ENCODE data around the gene DHRS3.
"Not testable (repeated sequence)": the region's sequence is repeated elsewhere in the genome, so short reads cannot be mapped to it uniquely, and the experiment has no call there.

DHRS3 gene

GRCh38 chr1:12564251-12564650, 53.8 kb downstream of the DHRS3 start:
- not testable (repeated sequence) for H3K4me1 ChIP-seq (ENCODE audit: control insufficient read depth, insufficient read depth, low read depth, low read length); H3K27me3 ChIP-seq (ENCODE audit: control insufficient read depth in 1 of 2, insufficient read depth in 1 of 2, low read length in 2 of 2); H4K8ac ChIP-seq (ENCODE audit: low read length); H3K4me2 ChIP-seq (ENCODE audit: low read length, poor library complexity, severe bottlenecking); DNase-seq; H3K4me3 ChIP-seq (ENCODE audit: insufficient read depth in 1 of 2, low read depth in 1 of 2, low read length in 2 of 2); H3K4ac ChIP-seq (ENCODE audit: low read depth in 1 of 2, low read length in 2 of 2); H3K14ac ChIP-seq (ENCODE audit: low read length in 2 of 2); H2BK120ac ChIP-seq (ENCODE audit: low read depth, low read length); H3K23ac ChIP-seq (ENCODE audit: low read length in 2 of 2); H4K91ac ChIP-seq (ENCODE audit: low read length); H3K79me1 ChIP-seq (replicated peaks; ENCODE audit: low read length, poor library complexity, severe bottlenecking); H2AFZ ChIP-seq (ENCODE audit: low read depth, low read length); H2BK5ac ChIP-seq (ENCODE audit: low read depth, low read length, poor library complexity, severe bottlenecking); H3K9ac ChIP-seq (ENCODE audit: low read length); H2BK12ac ChIP-seq (ENCODE audit: low read length in 2 of 2); H3K27ac ChIP-seq (ENCODE audit: low read length, poor library complexity, severe bottlenecking); H3K18ac ChIP-seq (ENCODE audit: low read depth in 1 of 2, low read length in 2 of 2); H2BK15ac ChIP-seq (ENCODE audit: low read depth, poor library complexity, severe bottlenecking); H2AK5ac ChIP-seq (ENCODE audit: low read length, severe bottlenecking)
- Histone ChIP-seq H3K9me3 (ENCODE audit: control insufficient read depth, low read length) (peaks cover 16% of the 10 kb centered on the region), H3K36me3 (ENCODE audit: control insufficient read depth in 1 of 2, insufficient read depth in 2 of 2, low read depth in 1 of 2, low read length in 2 of 2) (peaks cover 0 to 12% of the 10 kb centered on the region in 2 experiments)
- 95% methylated on average over 3 of the region's 3 CpGs for WGBS

DNA sequence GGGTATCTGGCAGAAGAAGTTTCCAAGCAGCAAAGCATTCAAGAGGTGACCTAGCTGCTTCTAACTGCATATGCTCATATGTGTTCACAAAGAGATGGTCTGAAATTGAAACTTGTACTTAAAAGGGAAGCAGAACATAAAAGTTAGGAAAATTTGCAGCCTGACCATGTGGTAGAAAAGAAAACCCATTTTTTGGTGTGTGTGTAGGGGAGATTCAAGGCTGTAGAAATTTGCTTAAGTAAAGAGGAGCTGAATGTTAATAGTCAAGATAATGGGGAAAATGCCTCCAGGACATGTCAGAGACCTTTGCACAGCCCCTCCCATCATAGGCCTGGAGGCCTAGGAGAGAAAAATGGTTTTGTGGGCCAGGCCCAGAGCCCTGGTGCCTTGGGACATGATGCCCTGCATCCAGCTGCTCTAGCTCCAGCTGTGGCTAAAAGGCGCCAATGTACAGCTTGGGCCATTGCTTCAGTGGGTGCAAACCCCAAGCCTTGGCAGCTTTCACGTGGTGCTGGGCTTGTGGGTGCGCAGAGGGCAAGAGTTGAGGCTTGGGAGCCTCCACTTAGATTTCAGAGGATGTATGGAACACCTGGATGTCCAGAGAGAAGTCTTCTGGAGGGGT, 54.9 kb downstream of the DHRS3 start:
- Histone ChIP-seq H3K4me2 (ENCODE audit: low read length, poor library complexity, severe bottlenecking) (no peak overlapping the region), H3K9ac (ENCODE audit: low read length) (no peak overlapping the region), H4K8ac (ENCODE audit: low read length) (no peak overlapping the region), H3K9me3 (ENCODE audit: control insufficient read depth, low read length) (peaks cover 16% of the 10 kb centered on the region), H3K27ac (ENCODE audit: low read length, poor library complexity, severe bottlenecking) (no peak overlapping the region), H3K18ac (ENCODE audit: low read depth in 1 of 2, low read length in 2 of 2) (no peak overlapping the region), H3K23ac (ENCODE audit: low read length in 2 of 2) (no peak overlapping the region), H2BK15ac (ENCODE audit: low read depth, poor library complexity, severe bottlenecking) (no peak overlapping the region), H2BK5ac (ENCODE audit: low read depth, low read length, poor library complexity, severe bottlenecking) (no peak overlapping the region), H3K14ac (ENCODE audit: low read length in 2 of 2) (no peak overlapping the region), H3K79me1 (replicated peaks; ENCODE audit: low read length, poor library complexity, severe bottlenecking) (no peaks in the 10 kb centered on the region), H2AFZ (ENCODE audit: low read depth, low read length) (no peak overlapping the region), H2AK5ac (ENCODE audit: low read length, severe bottlenecking) (no peak overlapping the region), H3K4ac (ENCODE audit: low read depth in 1 of 2, low read length in 2 of 2) (no peak overlapping the region), H2BK12ac (ENCODE audit: low read length in 2 of 2) (no peak overlapping the region), H3K4me3 (ENCODE audit: insufficient read depth in 1 of 2, low read depth in 1 of 2, low read length in 2 of 2) (no peak overlapping the region), H3K36me3 (ENCODE audit: control insufficient read depth in 1 of 2, insufficient read depth in 2 of 2, low read depth in 1 of 2, low read length in 2 of 2) (peaks cover 0 to 10% of the 10 kb centered on the region in 2 experiments), H4K91ac (ENCODE audit: low read length) (no peak overlapping the region), H2BK120ac (ENCODE audit: low read depth, low read length) (no peak overlapping the region), H3K27me3 (ENCODE audit: control insufficient read depth in 1 of 2, insufficient read depth in 1 of 2, low read length in 2 of 2) (peaks cover 0 to 5% of the 10 kb centered on the region in 2 experiments), H3K4me1 (ENCODE audit: control insufficient read depth, insufficient read depth, low read depth, low read length) (no peaks in the 10 kb centered on the region)
- 47% methylated on average over 3 of the region's 3 CpGs for WGBS
- no peak for DNase-seq

- Histone ChIP-seq H4K8ac (ENCODE audit: low read length) (no peak overlapping the region), H2BK15ac (ENCODE audit: low read depth, poor library complexity, severe bottlenecking) (no peak overlapping the region), H4K91ac (ENCODE audit: low read length) (no peak overlapping the region), H3K4me1 (ENCODE audit: control insufficient read depth, insufficient read depth, low read depth, low read length) (peaks cover 9% of the 10 kb centered on the region), H3K9me3 (ENCODE audit: control insufficient read depth, low read length) (peaks cover 16% of the 10 kb centered on the region), H3K4me3 (ENCODE audit: insufficient read depth in 1 of 2, low read depth in 1 of 2, low read length in 2 of 2) (no peak overlapping the region), H2BK5ac (ENCODE audit: low read depth, low read length, poor library complexity, severe bottlenecking) (no peak overlapping the region), H3K9ac (ENCODE audit: low read length) (no peak overlapping the region), H3K18ac (ENCODE audit: low read depth in 1 of 2, low read length in 2 of 2) (no peak overlapping the region), H3K27ac (ENCODE audit: low read length, poor library complexity, severe bottlenecking) (no peak overlapping the region), H3K14ac (ENCODE audit: low read length in 2 of 2) (no peak overlapping the region), H3K27me3 (ENCODE audit: control insufficient read depth in 1 of 2, insufficient read depth in 1 of 2, low read length in 2 of 2) (peaks cover 0 to 3% of the 10 kb centered on the region in 2 experiments), H3K4me2 (ENCODE audit: low read length, poor library complexity, severe bottlenecking) (no peak overlapping the region), H3K23ac (ENCODE audit: low read length in 2 of 2) (no peak overlapping the region), H2BK12ac (ENCODE audit: low read length in 2 of 2) (no peak overlapping the region), H3K4ac (ENCODE audit: low read depth in 1 of 2, low read length in 2 of 2) (no peak overlapping the region), H2AFZ (ENCODE audit: low read depth, low read length) (no peak overlapping the region), H3K79me1 (replicated peaks; ENCODE audit: low read length, poor library complexity, severe bottlenecking) (no peaks in the 10 kb centered on the region), H2AK5ac (ENCODE audit: low read length, severe bottlenecking) (no peak overlapping the region), H3K36me3 (ENCODE audit: control insufficient read depth in 1 of 2, insufficient read depth in 2 of 2, low read depth in 1 of 2, low read length in 2 of 2) (no peaks in the 10 kb centered on the region), H2BK120ac (ENCODE audit: low read depth, low read length) (no peak overlapping the region)
- 87% methylated on average over 7 of the region's 7 CpGs for WGBS
- no peak for DNase-seq
Observed at GRCh38 chr1:12561121-12561520, 56.9 kb downstream of the DHRS3 start.

DNA sequence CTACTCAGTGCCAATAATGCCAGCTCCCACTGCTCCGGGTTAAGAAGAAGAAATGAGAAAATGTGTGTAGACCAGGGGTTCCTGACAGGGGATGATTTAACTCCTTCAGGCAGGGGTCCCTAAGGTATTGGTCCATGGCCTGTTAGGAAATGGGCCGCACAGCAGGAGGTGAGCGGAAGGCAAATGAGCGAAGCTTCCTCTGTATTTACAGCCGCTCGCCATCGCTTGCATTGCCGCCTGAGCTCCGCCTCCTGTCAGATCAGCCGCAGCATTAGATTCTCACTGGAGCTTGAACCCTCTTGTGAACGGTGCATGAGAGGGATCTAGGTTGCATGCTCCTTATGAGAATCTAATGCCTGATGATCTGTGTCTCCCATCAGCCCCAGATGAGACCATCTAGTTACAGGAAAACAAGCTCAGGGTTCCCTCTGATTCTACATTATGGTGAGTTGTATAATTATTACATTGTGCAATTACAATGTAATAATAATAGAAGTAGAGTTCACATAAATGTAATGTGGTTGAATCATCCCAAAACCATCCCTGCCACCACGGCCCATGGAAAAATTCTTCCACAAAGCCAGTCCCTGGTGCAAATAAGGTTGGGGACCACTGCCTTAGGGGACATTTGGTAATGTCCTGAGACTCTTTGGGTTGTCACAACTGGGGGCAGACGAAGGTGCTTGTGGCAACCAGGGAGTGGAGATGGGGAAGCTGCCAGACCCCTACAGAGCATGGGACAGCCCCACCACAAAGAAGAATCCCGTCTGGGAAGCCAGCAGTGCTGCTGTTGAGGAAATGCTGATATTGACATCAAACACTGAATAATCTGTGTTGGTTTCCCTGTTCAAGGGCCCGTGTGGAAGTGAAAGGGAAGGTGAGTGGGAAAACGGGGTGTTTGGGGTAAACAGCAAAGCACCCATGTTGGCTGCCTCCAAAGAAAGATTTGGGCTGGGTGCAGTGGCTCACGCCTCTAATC, 60.8 kb downstream of the DHRS3 start:
- DNase-seq = no peak
- Histone ChIP-seq H3K9ac (ENCODE audit: low read length) (peak overlapping the region; percentile 15), H2BK120ac (ENCODE audit: low read depth, low read length) (no peak overlapping the region), H3K27ac (ENCODE audit: low read length, poor library complexity, severe bottlenecking) (peak overlapping the region; percentile 82), H3K23ac (ENCODE audit: low read length in 2 of 2) (no peak overlapping the region), H3K36me3 (ENCODE audit: control insufficient read depth in 1 of 2, insufficient read depth in 2 of 2, low read depth in 1 of 2, low read length in 2 of 2) (no peaks in the 10 kb centered on the region), H2BK12ac (ENCODE audit: low read length in 2 of 2) (no peak overlapping the region), H3K4me1 (ENCODE audit: control insufficient read depth, insufficient read depth, low read depth, low read length) (peaks cover 27% of the 10 kb centered on the region), H3K79me1 (replicated peaks; ENCODE audit: low read length, poor library complexity, severe bottlenecking) (no peaks in the 10 kb centered on the region), H2AFZ (ENCODE audit: low read depth, low read length) (no peak overlapping the region), H3K14ac (ENCODE audit: low read length in 2 of 2) (no peak overlapping the region), H3K18ac (ENCODE audit: low read depth in 1 of 2, low read length in 2 of 2) (no peak overlapping the region), H4K8ac (ENCODE audit: low read length) (no peak overlapping the region), H2AK5ac (ENCODE audit: low read length, severe bottlenecking) (peak overlapping the region; percentile 54), H2BK5ac (ENCODE audit: low read depth, low read length, poor library complexity, severe bottlenecking) (no peak overlapping the region), H2BK15ac (ENCODE audit: low read depth, poor library complexity, severe bottlenecking) (no peak overlapping the region), H3K4me3 (ENCODE audit: insufficient read depth in 1 of 2, low read depth in 1 of 2, low read length in 2 of 2) (no peak overlapping the region), H3K4ac (ENCODE audit: low read depth in 1 of 2, low read length in 2 of 2) (no peak overlapping the region), H3K27me3 (ENCODE audit: control insufficient read depth in 1 of 2, insufficient read depth in 1 of 2, low read length in 2 of 2) (peaks cover 0 to 3% of the 10 kb centered on the region in 2 experiments), H4K91ac (ENCODE audit: low read length) (no peak overlapping the region), H3K9me3 (ENCODE audit: control insufficient read depth, low read length) (no peaks in the 10 kb centered on the region), H3K4me2 (ENCODE audit: low read length, poor library complexity, severe bottlenecking) (peak overlapping the region; percentile 42)
- WGBS = 94% methylated on average over 17 of the region's 17 CpGs
